Stomach smooth muscle (tissue), 2 donors: ENCODE data around the gene CLMP.
"Not testable (repeated sequence)": the region's sequence is repeated elsewhere in the genome, so short reads cannot be mapped to it uniquely, and the experiment has no call there.

Source experiments
- H3K27ac ChIP-seq: one replicate; pipeline ENCODE4 v1.7.0; 2013; ENCODE audit warnings: mild to moderate bottlenecking, low read length, inconsistent platforms
- H3K27me3 ChIP-seq, 2 donors: one replicate each; pipeline ENCODE4 v1.7.0; 2013; ENCODE audit warnings: low read length in 2 of 2; ENCODE audit not compliant: insufficient read depth in 2 of 2, control insufficient read depth in 1 of 2
- H3K36me3 ChIP-seq, 2 donors: one replicate each; pipeline ENCODE4 v1.7.0; 2013; ENCODE audit warnings: low read length in 2 of 2; ENCODE audit not compliant: control insufficient read depth in 2 of 2, insufficient read depth in 2 of 2
- H3K4me1 ChIP-seq: one replicate; pipeline ENCODE4 v1.7.0; 2013; ENCODE audit warnings: low read length; ENCODE audit not compliant: control insufficient read depth, insufficient read depth
- H3K4me3 ChIP-seq, 2 donors: one replicate each; pipeline ENCODE4 v1.7.0; 2013; ENCODE audit warnings: low read length in 2 of 2
- H3K9ac ChIP-seq, 2 donors: one replicate each; pipeline ENCODE4 v1.7.0; 2013; ENCODE audit warnings: low read length in 2 of 2, mild to moderate bottlenecking in 1 of 2
- H3K9me3 ChIP-seq, 2 donors: one replicate each; pipeline ENCODE4 v1.7.0; 2013; ENCODE audit warnings: low read length in 2 of 2; ENCODE audit not compliant: control insufficient read depth in 2 of 2
- donor health status: healthy.
- donor health status: Pancreatic carcinoma.

CLMP gene

DNA sequence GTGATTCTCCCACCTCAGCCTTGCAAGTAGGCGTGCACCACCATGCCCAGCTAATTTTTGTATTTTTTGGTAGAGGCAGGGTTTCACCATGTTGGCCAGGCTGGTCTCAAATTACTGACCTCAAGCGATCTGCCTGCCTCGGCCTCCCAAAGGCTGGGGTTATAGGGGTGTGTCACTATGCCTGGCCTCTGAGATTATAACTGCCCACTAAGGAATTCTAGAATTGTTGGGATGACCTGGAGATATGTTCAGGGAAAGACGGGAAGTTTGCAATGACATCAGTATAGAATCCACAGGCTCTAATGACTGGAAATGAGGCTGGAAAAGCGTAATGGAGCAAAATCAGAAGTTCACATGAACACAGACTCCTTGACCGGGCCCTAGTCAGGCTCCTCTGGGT lies 62.2 kb downstream of the CLMP start:
- no peak overlapping the region for H3K9ac ChIP-seq
- peaks cover 0 to 2% of the 10 kb centered on the region in 2 donors for H3K36me3 ChIP-seq
- peak overlapping the region; percentile 46 for H3K27ac ChIP-seq
- peaks cover 27% of the 10 kb centered on the region for H3K4me1 ChIP-seq
- no peaks in the 10 kb centered on the region for H3K9me3 ChIP-seq
- no peak overlapping the region for H3K4me3 ChIP-seq
- no peaks in the 10 kb centered on the region for H3K27me3 ChIP-seq

DNA sequence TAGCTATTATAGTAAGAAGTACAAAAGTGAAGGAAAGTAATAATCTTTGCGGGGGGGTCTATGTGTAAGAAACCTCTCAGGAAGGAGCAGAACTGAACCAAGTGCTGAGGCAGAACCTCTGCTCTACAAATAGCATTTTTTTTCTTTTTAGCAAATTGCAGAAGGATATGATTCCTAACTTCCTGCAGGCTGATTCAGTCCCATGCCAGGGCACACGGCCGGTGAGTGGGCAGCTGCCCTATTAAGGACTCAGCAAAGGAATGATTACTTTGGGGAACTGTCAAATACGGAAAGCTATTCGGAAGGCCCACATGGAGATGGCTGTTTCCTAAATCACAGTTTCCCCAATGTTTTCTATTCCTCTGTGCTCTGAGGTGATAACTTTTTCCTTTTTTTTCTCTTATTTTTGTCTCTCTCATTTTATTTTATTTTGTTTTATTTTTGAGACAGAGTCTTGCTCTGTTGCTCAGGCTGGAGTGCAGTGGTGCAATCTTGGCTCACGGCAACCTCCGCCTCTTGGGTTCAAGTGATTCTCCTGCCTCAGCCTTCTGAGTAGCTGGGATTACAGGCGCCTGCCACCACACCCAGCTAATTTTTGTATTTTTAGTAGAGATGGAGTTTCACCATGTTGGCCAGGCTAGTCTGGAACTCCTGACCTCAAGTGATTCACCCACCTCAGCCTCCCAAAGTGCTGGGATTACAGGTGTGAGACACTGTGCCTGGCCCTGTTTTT lies 62.8 kb downstream of the CLMP start:
- H3K4me1 ChIP-seq: peaks cover 20% of the 10 kb centered on the region
- H3K27me3 ChIP-seq, H3K9me3 ChIP-seq, H3K36me3 ChIP-seq: not testable (repeated sequence)
- H3K9ac ChIP-seq: peak overlapping the region in 1 of 2 donors; percentile 23
- peak overlapping the region in 1 of 2 donors; percentile 22 for H3K4me3 ChIP-seq
- peak overlapping the region; percentile 3 for H3K27ac ChIP-seq

DNA sequence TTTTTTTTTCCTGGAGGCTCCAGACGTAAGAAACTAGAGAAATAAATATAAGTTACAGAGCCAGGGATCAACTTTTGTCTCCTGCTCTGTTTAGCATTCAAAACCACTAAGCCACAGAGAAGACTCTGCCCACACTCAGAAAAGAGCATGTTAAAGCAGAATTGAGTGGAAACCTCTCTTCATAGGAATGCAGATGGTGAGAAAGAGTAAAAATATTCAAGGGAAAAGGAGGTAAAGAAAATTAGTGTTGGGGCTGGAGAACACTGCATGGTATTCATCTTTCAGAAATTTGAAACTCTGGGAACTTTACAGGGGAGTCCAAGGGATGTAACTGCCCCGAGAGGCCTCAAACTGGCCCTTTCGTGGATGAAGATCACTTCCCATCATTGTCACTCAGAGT lies 65.1 kb downstream of the CLMP start:
- Histone ChIP-seq H3K27ac (peak overlapping the region; percentile 75), H3K9me3 (no peaks in the 10 kb centered on the region), H3K4me3 (no peak overlapping the region), H3K4me1 (peaks cover 20% of the 10 kb centered on the region), H3K36me3 (peaks cover 0 to 4% of the 10 kb centered on the region in 2 donors), H3K9ac (no peak overlapping the region), H3K27me3 (no peaks in the 10 kb centered on the region)

DNA sequence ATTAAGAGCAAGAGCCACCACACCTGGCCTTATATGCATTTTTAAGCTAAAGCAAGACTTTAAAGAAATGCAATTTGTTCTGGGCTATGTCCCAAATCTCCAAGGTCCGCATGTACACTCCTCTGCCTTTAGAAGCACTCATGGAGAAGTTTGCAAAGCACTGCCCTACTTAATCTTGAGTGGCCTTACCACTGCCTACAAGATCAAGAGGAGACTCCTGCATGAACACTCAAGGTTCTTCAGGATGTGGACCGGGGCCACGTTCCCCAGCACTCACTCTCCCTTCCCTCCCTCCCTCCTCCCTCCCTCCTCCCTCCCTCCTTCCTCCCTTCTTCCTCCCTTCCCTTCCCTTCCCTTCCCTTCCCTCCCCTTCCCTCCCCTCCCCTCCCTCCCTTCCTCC lies 69.9 kb downstream of the CLMP start:
- no peak overlapping the region for H3K9ac ChIP-seq
- H3K27ac ChIP-seq: no peak overlapping the region
- H3K4me1 ChIP-seq: peaks cover 17% of the 10 kb centered on the region
- peaks cover 0 to 4% of the 10 kb centered on the region in 2 donors for H3K36me3 ChIP-seq
- H3K4me3 ChIP-seq: no peak overlapping the region
- H3K9me3 ChIP-seq: no peaks in the 10 kb centered on the region
- H3K27me3 ChIP-seq: no peaks in the 10 kb centered on the region

DNA sequence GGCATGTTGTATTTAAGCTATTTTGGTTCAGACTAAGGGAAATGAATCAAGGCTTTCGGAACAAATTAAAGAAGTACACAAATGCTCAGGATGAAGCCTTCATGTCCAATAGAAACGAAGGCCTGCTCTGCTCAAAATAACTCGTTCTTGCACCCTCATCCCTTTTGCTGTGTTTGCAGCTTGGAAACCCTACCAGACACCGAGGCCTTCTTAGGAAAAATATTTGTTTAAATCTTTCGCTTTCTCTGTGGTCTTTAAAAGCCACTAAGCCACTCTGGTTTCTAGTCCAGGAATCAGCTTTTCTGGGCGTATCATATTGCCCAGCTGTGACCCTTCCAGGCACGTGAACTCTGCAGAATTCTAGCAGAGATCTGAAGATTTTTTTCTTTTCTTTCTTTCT lies 72.2 kb downstream of the CLMP start:
- Histone ChIP-seq H3K9ac (peak overlapping the region; percentile 1 to 60), H3K36me3 (peaks cover 0 to 2% of the 10 kb centered on the region in 2 donors), H3K4me3 (peak overlapping the region; percentile 10 to 25), H3K27me3 (no peaks in the 10 kb centered on the region), H3K27ac (peak overlapping the region; percentile 46), H3K9me3 (no peaks in the 10 kb centered on the region), H3K4me1 (peaks cover 14% of the 10 kb centered on the region)

DNA sequence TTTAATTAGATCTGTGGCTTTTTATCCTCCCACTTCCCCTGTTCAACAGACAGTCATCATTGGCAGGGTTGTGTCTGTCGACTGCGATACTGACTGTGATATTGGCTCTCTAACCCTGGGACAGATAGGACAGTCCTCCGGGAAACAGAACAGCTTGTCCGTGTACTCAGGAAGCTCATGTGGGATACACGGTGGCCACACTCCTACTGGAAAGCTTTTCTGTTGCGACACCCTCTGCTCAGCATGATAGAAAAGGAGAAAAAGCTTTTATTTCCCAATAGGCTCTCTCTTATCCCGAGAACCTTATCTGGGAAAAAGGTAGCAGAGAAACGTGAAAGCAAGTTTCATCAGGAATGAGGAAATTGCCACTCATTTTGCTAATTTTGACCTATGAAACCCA lies 72.7 kb downstream of the CLMP start:
- Histone ChIP-seq H3K9ac (peak overlapping the region; percentile 1 to 60), H3K27ac (peak overlapping the region; percentile 46), H3K9me3 (no peaks in the 10 kb centered on the region), H3K4me3 (peak overlapping the region; percentile 10 to 25), H3K27me3 (no peaks in the 10 kb centered on the region), H3K36me3 (peaks cover 0 to 2% of the 10 kb centered on the region in 2 donors), H3K4me1 (peaks cover 14% of the 10 kb centered on the region)

DNA sequence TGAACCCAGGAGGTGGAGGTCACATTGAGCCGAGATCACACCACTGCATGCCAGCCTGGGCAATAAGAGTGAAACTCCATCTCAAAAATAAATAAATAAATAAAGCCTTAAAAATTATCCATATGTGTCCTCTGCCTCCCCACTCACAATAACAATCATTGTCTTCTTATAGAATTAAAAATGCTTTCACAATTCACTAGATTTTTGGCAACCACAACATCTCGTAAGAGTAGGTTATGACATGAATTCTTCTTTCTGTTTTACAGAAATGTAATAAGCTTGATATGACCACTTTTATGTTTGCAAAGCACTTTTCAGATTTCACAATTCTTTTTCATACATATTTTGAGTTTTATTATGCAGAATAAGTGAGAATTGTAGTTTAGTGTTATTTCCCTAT lies 78.6 kb downstream of the CLMP start:
- peaks cover 0 to 5% of the 10 kb centered on the region in 2 donors for H3K9me3 ChIP-seq
- H3K9ac ChIP-seq: no peak overlapping the region
- peaks cover 4% of the 10 kb centered on the region for H3K4me1 ChIP-seq
- no peak overlapping the region for H3K27ac ChIP-seq
- no peak overlapping the region for H3K4me3 ChIP-seq
- peaks cover 3% of the 10 kb centered on the region in 2 donors for H3K36me3 ChIP-seq
- no peaks in the 10 kb centered on the region for H3K27me3 ChIP-seq

DNA sequence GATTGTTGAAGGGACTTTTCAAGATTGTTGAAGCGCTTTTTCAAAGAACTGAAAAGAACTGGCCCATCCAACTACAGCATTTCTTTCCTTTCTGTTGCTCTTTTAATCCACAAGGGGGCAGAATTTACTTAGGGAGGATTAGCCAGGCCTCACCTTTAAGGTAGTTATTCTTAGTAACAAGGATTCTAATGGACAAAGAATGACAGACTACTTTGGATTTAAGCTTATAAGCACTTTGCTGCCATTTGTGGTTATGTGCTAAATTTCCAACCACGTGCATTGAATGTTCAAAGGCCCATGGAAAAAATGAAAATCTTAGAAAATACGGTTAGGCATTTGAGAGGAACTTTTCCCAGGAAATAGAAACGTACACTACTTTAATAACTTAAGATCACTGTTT lies 83.6 kb downstream of the CLMP start:
- H3K27ac ChIP-seq: no peak overlapping the region
- peaks cover 0 to 5% of the 10 kb centered on the region in 2 donors for H3K9me3 ChIP-seq
- peaks cover 11% of the 10 kb centered on the region for H3K4me1 ChIP-seq
- no peaks in the 10 kb centered on the region for H3K27me3 ChIP-seq
- H3K4me3 ChIP-seq: no peak overlapping the region
- H3K9ac ChIP-seq: peak overlapping the region in 1 of 2 donors; percentile 30
- H3K36me3 ChIP-seq: peaks cover 3% of the 10 kb centered on the region in 2 donors

DNA sequence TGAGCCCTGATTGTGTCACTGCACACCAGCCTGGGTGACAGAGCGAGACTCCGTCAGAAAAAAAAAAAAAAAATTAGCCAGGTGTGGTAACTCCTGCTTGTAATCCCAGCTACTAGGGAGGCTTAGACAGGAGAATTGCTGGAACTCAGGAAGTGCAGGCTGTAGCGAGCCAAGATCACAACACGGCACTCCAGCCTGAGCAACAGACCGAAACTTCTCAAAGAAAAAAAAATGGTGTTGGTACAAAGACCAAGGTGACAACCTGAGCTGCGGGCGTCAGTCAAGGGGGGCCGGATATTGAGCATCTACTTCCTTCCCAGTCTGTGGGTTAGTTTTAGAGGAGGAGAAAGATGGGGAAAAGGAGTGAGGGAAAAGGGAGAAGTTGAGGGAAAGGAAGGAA lies 84.7 kb downstream of the CLMP start:
- H3K27ac ChIP-seq: no peak overlapping the region

DNA sequence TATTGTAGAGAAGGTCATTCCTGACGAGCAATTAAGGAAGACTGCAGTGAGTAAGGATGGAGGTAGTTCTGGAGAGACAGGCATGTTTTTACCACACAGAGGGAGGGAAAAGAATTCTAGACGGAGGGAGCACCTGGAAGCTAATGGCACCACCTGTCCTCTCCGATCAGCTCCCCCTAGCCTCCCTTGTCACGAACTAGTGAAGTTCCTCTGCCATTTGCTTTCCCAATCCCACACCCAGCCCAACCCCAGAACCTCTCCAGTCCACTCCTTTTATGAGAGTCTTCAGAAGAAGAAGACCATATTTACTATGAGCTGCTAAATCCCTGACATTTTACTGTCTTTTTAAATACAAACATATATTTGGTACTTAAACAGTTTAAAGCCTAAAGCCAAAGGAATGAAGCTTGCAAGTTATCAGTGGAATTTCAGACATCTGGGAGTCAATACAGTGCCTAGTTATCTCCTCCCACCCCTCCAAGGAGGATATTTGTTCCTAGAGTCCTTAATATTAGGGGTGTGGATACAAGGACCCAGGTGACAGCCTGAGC lies 87.0 kb downstream of the CLMP start:
- H3K4me3 ChIP-seq: no peak overlapping the region
- H3K9ac ChIP-seq: no peak overlapping the region
- no peaks in the 10 kb centered on the region for H3K9me3 ChIP-seq
- peaks cover 30% of the 10 kb centered on the region for H3K4me1 ChIP-seq
- H3K27me3 ChIP-seq: no peaks in the 10 kb centered on the region
- H3K36me3 ChIP-seq: no peaks in the 10 kb centered on the region
- H3K27ac ChIP-seq: no peak overlapping the region

More for the DNA sequence above, 84.7 kb downstream of the CLMP start:
- H3K9me3 ChIP-seq: no peaks in the 10 kb centered on the region
- H3K4me3 ChIP-seq: no peak overlapping the region
- H3K9ac ChIP-seq: no peak overlapping the region
- H3K27me3 ChIP-seq: no peaks in the 10 kb centered on the region
- peaks cover 14% of the 10 kb centered on the region for H3K4me1 ChIP-seq
- H3K36me3 ChIP-seq: no peaks in the 10 kb centered on the region

DNA sequence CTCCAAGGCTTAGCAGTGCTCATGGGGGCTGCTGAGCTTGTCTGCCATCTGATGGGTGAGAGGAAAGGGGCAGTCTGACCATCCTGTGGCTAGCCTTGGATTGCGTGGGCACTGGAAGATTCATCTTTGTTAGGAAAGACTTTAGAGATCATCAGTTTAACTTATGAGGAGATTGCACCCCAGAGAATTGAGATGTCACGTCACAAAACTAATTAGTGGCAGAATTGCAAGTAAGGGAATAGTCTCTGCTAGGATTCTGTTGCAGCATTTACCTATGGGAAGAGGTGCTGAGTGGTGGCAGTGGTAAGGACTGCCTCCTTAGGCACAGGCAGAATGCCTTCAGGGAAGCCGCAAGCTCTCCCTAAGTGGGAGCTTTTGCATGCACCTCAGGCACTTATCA lies 90.4 kb downstream of the CLMP start:
- H3K4me3 ChIP-seq: no peak overlapping the region
- H3K4me1 ChIP-seq: peaks cover 50% of the 10 kb centered on the region

More for the DNA sequence above, 90.4 kb downstream of the CLMP start:
- Histone ChIP-seq H3K9me3 (no peaks in the 10 kb centered on the region), H3K9ac (no peak overlapping the region), H3K36me3 (no peaks in the 10 kb centered on the region), H3K27ac (peak overlapping the region; percentile 41), H3K27me3 (no peaks in the 10 kb centered on the region)
